Activated CD4-positive, alpha-beta T cell treated with anti-CD3 and anti-CD28 coated beads, Interleukin-2, amount 50 U/mL, for 4 hours (primary cell): ENCODE measurements around the gene CDK6.

Source experiments
- DNase-seq, 2 experiments: peaks; one replicate each; pipeline ENCODE4 v3.0.0-alpha.2; 2020

CDK6 gene

DNA sequence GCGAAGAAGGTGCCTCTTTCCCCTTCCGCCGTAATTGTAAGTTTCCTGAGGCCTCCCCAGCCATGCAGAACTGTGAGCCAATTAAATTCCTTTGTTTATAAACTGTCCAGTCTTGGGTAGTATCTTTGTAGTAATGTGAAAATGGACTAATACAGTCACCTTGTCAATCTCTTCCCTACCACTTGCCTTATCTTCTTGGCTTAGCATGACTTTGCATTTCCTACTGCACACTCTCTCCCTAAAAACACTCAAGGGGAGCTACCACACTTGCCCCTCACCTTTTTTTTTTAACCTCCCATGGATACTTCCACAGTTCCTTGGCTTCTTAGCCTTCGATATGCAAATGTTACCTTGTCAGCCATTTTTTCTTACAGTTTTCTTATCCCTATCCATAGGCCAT is 7.4 kb upstream of the CDK6 start:
- no peak for DNase-seq

DNA sequence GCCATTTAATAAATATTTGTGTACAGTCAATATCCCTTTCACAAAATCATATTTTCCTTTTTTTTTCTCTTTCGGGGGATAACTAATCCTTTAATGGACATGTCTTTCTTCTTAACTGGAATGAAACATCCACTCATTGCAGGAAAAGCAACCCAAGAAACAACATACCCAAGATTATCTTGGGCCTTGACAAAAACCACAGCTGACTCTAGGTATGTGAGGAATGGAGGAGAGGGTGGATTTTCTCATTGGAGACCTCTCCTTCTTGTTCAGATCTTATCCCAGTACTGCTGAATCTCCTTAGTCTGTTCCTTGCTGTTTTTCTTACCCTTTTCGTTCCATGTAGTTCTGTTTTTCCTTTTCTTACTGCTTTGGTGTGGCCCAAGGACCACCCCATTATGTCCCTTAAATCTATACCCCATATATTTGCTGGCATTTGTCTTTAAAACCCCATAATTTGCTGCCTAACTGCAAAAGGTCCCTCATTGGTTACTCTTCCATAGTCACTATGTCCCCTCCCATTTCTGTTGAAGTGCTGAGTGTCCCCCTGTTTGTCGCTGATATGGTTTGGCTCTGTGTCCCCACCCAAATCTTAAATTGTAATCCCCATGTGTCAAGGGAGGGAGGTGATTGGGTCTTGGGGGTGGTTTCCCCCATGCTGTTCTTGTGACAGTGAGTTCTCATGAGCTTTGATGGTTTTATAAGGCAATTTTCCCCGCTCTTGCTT is 6.8 kb upstream of the CDK6 start:
- no peak for DNase-seq

DNA sequence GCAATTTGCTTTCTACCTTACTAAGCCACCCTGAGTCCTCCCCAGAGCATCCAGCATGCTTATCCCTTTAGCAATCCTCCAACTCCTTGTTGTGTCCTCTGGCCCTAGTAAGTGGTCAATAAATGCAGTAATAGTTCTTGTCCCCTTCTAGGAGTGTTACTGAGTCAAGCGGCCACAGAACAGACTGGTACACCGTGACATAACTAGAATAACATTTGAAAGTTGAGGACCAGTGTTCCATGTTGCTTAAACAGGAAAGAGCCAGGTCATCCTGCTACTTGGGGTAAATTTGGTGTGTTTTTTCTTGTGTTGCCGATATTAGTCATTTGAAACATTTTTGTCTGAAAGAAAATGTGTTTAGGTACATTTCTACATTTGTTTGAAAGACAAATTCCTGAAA is 4.8 kb upstream of the CDK6 start:
- no peak for DNase-seq

DNA sequence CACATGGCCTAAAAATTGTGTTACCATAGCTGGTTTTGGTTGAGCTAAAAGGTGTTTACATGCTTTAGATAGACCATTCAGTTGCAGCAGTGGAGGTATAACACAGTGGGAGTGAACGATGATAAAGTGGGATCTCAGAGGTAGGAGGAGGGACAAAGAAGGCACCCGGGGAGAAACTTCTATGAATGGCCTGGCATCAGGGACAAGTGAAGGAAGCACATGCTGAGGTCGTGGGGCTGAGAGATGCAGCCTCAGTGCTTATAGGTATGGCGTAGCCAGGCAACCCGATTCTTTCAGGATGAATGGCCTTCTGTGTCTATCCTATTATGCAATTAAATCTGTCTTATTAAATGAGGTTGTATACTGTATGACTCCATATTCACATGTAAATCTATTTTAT is 3.9 kb upstream of the CDK6 start:
- no peak for DNase-seq

DNA sequence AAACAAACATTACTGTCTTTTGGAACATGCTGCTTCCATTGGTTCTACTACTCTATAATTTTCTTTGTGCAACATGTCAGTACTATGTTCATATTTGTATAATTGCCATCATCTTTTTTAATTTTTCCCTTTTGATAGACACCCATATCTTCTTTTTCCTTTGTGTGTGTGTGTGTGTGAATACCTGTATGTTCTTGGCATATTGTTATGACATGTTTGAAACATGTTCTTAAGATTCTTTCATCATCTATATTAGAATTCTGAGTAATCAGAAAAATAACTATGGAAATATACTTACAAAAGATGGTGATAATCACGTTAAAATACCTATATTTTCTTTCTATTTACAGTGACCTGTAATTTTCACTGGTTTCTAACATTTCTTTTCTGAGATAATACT is 3.5 kb upstream of the CDK6 start:
- DNase-seq, result no peak

DNA sequence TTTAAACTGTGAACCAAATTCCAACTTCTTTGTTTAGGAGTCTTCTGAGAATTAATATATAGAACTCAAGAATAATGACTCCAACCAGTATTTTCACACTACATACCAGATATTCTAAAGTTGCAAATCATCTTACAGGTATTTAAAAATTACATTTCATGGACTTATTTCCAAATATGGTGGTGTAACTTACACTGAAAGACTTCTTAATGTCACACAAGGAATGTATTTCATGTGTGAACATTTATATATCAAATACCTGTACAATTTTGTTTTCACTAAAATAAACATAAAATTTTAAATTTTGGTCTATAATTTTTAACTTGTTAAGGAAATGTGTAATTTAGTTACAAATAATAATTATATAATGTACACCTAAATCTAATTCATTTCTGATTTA is 2.6 kb upstream of the CDK6 start:
- DNase-seq, result no peak

DNA sequence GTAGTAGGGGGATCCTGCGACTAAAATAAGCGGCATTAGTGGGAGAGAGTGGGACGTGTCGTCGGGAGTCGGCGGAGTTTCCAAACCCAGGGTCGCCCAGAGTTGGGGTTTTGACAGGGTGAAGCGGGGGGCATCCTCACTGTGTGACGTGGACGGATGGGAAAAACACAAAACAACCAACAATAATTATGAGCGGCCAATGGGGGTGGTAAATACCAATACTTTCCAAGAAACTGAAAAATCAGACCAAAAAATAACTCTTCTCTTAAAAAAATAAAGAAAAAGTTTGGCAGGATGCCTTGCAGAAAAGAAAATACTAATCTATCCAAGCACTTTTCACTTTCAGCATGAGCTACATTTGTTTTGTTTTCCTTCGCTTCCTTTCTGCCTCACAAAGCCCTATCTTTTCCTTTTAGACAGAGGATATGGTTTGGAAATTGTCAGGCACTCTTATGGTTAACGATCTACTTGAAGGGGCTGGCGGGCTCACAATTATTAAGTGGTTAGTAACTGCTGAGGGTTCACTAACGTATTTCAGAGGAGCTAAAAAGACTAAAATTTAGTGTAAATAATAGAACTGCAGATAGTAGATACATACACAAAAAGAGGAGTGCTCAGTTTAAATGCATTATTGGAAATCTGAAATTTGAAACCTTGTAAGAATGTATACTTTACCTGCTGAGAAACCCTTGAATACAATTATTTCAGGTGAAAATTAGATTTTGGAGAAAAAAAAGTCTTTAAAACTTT is 802 bp upstream of the CDK6 start:
- no peak for DNase-seq

DNA sequence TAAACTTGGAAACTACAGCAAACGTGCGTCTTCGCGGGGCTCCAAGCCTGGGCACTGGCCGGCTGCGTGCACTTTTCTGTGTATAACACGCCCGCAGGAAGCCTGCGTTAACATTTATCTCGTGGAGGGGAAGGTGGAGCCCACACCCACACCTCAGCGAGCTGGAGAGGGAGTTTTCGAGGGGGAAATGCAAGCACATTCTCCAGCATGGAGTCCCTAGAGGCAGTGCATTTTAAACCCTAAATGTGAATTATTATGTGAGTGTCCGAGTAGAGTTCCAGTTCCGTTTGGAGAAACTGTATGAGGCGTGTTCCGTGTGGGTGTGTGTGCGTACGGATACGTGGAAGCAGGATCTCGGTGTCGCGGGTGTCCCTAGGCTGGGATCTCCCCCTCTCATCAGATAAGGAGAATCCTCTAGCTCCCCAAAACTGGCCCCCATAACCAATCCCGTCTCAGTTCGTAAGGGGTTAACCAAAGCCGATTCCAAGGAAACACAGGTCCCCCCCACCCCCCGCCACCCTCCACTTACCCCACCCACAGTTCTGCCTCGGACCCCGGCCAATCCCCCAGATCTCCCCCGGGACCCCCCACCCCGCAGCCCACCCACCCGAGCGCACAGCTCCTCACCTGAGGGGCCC is 403 bp downstream of the CDK6 start:
- peak; percentile 50 to 55 for DNase-seq

DNA sequence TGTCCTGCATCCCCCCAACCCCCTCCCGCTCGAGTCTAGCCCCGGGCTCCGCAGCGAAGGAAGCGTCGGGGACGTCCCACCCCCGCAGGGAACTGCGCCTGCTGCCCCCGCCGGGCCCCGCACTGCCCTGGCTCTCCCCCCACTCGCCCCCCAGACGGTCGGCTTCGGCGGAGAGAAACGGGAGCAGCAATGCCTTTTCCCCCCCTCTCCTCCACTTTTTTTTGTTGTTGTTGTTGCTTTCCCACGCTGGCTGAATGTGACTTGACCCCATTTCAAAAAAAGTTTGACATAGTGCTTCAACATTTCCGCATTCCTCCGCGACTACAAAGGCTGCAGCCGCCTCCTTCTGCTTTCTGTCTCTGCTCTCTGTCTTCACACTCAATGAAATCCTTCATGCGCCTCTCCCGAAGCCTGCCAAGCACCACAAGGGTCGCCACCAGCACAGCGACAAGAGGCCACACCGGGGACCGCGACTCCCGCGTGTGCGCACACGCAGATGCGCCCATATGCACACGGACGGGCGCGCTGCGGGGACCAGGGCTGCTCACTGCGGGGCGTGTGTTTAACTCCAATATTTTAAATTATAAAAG is 1.0 kb downstream of the CDK6 start:
- DNase-seq, result peak; percentile 36 to 46

DNA sequence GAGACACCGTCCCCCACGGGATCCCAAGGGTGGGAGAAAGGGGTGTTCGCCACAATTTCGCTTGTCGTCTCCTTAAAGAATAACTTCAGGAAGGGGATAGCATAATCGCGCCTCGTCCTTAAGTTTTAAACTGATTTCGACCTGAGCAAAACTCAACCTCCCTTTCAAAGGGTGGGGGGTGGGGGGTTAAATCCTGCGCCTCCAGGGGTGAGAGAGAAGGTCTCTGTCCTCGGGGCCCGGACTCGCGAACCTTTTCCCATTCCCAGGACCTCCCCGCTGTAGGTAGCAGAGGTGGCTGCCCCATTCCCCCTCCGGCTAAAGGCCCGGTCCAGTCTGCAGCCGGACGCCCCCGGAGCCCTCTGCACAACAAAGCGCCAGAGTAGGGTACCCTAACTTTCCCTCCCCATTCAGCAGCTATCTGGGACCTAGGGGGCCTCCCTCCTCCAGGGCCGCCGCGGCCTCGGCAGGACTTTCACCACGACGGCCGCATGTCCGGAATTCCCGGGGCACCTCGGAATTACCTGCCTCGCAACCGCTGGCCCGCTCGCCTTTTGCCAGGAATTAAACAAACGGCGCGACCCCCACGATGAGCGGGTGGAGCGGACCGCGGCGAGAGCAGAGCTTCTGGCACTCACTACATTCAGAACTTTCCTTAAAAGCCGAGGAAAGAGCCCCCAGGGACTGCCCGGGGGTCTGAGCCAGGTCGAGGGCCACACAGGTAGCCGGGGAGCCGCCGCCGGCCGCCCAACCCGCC is 1.7 kb downstream of the CDK6 start:
- no peak for DNase-seq

DNA sequence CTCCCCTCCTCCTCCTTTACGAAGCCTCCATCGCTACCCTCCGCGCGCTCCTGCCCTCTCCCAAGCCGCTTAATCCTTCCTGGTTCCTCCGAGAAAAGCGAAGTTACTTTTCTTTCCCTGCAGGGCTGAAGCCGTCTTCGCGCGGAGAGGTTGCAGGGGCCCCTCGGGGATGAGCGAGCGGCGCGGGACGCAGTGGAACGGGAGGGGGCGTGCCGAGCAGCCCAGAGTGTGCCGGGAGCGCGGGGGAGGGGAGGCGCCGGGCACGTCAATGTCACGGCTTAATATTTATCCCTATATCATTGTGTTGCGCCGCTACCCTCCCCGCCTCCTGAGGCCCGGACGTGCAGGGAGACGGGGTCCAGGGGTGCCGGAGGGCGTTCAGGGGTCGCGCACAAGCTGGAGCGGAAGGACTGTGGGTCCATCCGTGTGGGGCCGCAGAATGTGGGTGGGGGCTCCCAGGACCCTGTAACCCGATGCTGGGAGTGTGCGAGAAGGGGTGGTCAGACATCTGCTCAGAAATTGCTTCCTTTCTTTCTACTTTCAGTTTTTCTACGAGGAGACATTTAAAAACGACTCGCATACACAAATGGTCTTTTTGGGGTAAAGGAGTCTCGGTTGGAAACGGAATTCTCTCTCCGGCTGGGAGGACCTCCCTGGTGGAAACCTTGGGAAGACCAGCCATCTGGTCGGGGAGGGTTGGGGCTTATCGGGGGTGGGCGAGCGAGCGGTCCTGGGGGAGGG is 2.4 kb downstream of the CDK6 start:
- peak; percentile 75 to 78 for DNase-seq

DNA sequence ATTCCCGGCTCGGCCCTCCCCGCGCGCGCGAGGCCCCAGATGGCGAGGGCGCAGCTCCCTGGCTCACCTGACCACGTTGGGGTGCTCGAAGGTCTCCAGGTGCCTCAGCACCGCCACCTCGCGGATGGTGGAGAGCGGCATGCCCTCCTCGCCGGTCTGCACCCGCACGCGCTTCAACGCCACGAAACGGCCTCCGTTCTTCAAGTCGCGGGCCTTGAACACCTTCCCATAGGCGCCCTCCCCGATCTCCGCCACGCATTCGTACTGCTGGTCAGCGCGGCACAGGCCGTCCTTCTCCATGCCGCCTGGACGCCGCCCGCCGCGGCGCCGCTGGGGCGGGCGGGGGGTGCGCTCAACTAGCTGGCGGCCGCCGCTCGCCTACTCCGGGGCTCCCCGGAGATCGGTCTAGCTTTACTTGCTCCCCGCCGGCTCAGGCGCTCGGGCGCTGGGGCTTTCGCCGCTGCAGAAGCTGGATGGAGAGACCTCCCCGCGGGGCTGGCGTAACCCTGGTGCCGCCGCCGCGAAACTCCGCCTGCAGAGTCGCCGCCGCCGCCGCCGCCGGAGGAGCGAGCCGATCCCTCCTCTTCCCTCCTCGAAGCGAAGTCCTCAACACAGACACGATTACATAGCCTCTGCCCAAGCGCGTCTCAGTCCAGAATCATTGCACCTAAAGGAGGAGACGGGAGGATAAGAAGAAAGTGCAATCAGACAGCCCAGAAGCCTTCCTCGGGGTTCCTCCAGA is 3.2 kb downstream of the CDK6 start:
- DNase-seq, result peak; percentile 88 to 89

DNA sequence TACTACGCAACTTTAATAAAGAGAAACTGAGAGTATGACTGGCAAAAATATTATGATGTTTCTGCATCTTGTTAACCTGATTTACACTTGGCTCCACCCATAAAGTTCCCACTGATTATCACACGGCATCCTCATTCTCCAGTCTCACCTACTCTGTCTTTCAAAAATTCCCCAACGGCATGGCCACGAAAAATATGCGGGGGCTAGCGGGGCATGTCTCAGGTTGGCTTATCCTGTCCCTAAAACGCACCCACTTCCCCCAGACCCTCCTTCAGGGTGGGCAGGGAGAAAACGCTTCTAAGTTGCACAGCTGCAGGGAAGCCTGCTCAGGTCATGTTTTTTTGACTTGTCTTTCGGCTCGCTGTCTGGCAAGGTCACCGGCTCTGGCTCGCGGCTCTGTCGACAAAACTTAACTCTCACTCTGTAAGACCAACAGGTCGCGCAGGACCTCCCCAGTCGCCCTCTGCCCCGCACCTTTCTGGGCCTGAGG is 3.8 kb downstream of the CDK6 start:
- DNase-seq, result no peak

DNA sequence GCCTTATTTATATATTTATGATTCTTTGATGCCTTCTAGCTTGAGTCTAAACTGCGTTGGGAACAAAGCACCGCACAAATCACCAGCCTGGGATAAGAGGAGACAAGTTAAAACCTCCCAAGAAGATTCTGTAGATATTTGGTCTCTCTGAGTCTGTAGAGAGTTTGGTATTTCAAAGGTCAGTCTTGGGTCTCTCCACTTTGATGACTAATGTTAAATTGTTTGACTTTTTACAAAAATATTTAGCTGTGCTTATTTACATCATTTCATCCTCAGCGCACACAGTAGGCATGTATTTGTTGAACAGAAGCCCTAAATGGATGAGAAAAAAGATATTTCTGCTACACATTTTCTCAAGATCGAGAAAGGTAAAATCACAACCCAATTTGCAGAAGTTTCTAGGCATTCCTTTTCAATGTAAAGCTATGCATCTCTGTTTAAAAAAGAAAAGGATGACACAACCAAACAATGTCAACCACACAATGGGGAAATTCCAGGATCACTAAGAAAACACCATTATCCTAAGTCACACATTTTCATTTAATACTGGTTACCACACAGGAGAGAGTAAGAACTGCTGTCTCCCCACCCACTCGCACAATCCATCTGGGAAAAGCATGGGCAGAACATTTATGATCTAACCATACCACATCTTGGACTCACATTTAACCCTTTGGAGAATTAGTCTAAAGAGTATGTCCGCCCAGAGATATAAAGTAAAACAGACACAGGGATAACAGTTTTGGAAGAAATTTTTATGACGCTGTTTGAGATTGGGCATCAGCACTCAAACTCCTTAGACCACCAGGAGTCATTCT is 4.4 kb downstream of the CDK6 start:
- no peak for DNase-seq

DNA sequence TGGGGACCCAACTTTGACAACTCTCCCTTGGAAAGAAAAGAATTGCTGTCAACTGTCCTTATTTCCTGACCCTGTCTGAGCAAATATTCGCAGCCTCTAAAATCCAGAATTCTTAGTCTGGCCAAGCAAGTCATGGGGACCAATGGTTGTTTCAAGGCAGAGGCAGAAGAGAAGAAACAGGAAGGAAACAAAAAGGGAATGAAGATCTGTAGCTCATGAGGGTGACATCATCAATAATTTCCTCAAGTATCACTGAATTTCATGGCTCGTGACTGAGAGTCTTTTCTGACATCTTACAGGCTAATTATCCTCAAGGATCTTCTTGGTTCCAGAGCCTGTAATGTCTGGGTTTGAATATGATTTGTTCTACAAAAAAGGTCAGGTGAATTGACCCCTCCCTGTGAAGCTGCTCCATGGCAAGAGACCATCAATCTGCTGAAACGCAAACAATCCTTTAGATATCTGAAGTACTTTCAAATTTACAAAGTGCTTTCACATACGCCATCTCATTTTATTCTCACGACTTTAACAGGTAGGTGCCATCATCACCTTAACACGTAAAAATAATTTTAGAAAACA is 5.8 kb downstream of the CDK6 start:
- DNase-seq, result no peak

DNA sequence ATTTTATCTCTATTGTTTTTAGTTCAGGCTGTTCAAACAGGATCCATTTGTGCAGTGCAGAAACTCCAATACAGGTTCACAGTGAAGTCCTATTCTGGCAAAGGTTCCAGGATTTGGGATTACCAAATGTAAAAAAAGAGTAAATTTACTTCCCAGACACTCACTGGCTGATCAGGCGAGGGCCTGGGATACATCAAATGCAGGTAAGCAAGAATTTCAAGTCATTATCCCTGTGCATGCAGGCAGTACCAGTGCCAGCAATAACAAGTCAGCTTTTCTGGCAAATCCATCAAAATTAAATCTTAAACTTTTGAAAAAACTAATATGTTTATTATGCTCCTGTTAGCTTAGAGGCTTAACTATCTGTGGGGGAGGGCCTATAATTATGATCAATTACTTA is 6.3 kb downstream of the CDK6 start:
- DNase-seq, result no peak

DNA sequence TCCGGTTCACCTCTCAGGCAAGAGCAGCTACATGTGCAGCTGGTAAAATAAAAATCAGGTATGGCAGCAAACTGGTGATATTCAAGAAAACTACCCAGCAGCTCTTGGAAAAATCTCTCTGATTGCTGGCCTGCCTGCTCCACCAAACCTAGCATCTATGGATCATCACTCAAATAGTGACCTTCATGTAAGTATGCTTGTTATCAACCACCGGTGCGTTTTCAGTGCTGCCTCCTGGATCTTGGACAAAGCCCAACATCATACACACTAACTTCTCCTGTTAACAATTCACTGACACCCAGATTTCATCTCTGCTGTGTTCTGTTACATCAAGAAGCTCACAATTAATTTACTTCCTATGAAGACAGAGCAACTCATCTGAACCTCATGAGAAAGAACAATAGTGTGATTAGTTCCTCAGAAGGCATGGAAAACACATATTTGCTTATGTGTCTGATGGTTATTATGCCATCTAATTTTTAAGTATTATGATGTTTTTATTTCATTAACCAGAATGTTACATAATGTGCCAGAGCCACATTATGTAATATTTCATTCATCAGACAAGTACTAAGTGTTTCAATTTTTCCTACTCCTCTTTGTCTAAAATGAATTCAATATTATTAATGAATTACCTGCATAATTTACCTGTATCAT is 8.8 kb downstream of the CDK6 start:
- no peak for DNase-seq

DNA sequence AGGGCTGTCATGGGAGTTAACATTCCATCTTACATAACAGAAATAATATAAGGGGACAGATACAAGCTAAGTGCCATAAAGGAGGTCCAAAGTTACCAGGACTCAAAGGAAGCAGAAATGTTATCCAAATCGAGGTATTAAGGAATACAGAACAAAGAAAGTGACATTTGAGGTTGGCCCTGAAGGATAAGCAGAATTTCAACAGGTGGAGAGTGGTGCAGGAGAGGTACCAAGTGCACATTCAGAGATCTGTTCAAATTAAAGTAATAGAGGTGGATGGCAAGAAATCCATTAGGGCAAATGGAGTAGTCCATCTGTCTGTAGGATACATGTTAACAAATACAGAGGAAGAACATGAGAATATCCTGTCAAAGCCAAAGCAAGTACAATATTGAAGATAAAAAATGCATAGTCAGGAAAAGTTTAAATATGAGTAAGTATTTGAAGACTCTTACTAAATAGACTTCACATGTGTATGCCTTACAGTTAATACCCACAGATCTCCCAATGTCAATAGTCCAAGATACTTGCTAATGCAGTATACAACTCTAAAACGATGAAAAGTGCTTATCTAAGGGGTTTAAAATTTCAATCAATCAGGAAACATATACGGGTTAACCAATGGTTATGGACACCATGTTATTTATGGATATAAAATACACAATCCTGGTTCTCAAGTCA is 10.0 kb downstream of the CDK6 start:
- DNase-seq, result no peak
